A549 (cell line): ENCODE results near the gene ICA1L. TPM values are rescaled to one million over a fixed set of nuclear protein-coding genes. Genes with fewer than 3 reads are reported as not detected.

Source experiments
- ATAC-seq, 2 experiments: fragments of 200-7000 bp in 1 of 2; fragments of >200 bp in 1 of 2; cut with Nextera tagmentation in 1 of 2; cut with Tn5 transposase in 1 of 2; 3 replicates each; pipeline versions ENCODE4 v1.8.0 to v1.9.1; 2018 to 2020; ENCODE audit warnings: mild to moderate bottlenecking in 1 of 2, moderate library complexity in 1 of 2
- CTCF ChIA-PET: fragments of 300-600 bp; sonication (Branson Sonifier 250); formaldehyde crosslinking; extraction: SDS; loops from one replicate; lab custom pipeline; 2021; ENCODE audit warnings: antibody characterized with exemption, inconsistent platforms; lab: Yijun Ruan, JAX
- POLR2A ChIA-PET: fragments of 350-600 bp; formaldehyde crosslinking; extraction: SDS; loops from one replicate; lab custom pipeline; 2021; ENCODE audit warnings: antibody characterized with exemption, inconsistent platforms; lab: Yijun Ruan, JAX
- DNase-seq, 2 experiments: peaks; one replicate each; pipeline versions ENCODE4 v3.0.0 to v3.0.0-alpha.2; 2011 to 2016; ENCODE audit warnings: low read depth in 1 of 2, low spot score in 1 of 2
- FAIRE-seq: peaks from 2 replicates; lab custom pipeline; 2011; peaks lifted over from hg19 to GRCh38; lab: Jason Lieb, UNC
- H3K27ac ChIP-seq, 2 experiments: fragments of >200 bp; sonication (Bioruptor Twin); formaldehyde crosslinking; 3 replicates each; pipeline ENCODE4 v1.5.1; 2016 to 2017
- H3K4me1 ChIP-seq: fragments of >200 bp; sonication (Bioruptor Twin); formaldehyde crosslinking; 3 replicates; pipeline ENCODE4 v1.6.1; 2016
- H3K4me2 ChIP-seq: fragments of >200 bp; sonication (Bioruptor Twin); formaldehyde crosslinking; 3 replicates; pipeline ENCODE4 v1.6.1; 2016
- H3K4me3 ChIP-seq: fragments of >200 bp; sonication (Bioruptor Twin); formaldehyde crosslinking; 3 replicates; pipeline ENCODE4 v1.5.1; 2016
- H3K9me3 ChIP-seq: fragments of >200 bp; sonication (Bioruptor Twin); formaldehyde crosslinking; 3 replicates; pipeline ENCODE4 v1.6.1; 2016
- BCL3 ChIP-seq: fragments of >200 bp; sonication (Bioruptor Twin); formaldehyde crosslinking; IDR thresholded peaks from 3 replicates; pipeline ENCODE4 v1.6.1; 2016
- CBX2 ChIP-seq: fragments of 200-600 bp; sonication (generic); IDR thresholded peaks from 2 replicates; pipeline ENCODE4 v1.6.1; 2016; ENCODE audit warnings: low read depth, mild to moderate bottlenecking, borderline replicate concordance
- CBX8 ChIP-seq: fragments of 200-600 bp; sonication (generic); IDR thresholded peaks from 2 replicates; pipeline ENCODE4 v1.6.1; 2016
- ESRRA ChIP-seq: fragments of 150-350 bp; IDR thresholded peaks from 2 replicates; pipeline ENCODE4 v1.6.1; 2014; ENCODE audit warnings: mild to moderate bottlenecking, low read length, borderline replicate concordance
- FOSB ChIP-seq: fragments of 250-450 bp; sonication (Bioruptor Pico); IDR thresholded peaks from 2 replicates; pipeline ENCODE4 v1.5.0; 2020; ENCODE audit warnings: mild to moderate bottlenecking, moderate library complexity
- FOXS1 ChIP-seq: fragments of 250-450 bp; sonication (Bioruptor Pico); IDR thresholded peaks from 2 replicates; pipeline ENCODE4 v1.5.0; 2020; ENCODE audit warnings: mild to moderate bottlenecking, moderate library complexity
- HDAC2 ChIP-seq: fragments of 200-600 bp; sonication (generic); IDR thresholded peaks from 2 replicates; pipeline ENCODE4 v1.6.1; 2016
- HMGXB4 ChIP-seq: fragments of 250-450 bp; sonication (Bioruptor Pico); IDR thresholded peaks from 2 replicates; pipeline ENCODE4 v1.5.0; 2021; ENCODE audit warnings: mild to moderate bottlenecking, moderate library complexity, borderline replicate concordance
- JUN ChIP-seq, 2 experiments: fragments of >200 bp; sonication (Bioruptor Twin); formaldehyde crosslinking; IDR thresholded peaks; 2 replicates in 1 of 2; 3 replicates in 1 of 2; pipeline ENCODE4 v1.6.1; 2016 to 2017
- MAZ ChIP-seq: fragments of 150-350 bp; IDR thresholded peaks from 2 replicates; pipeline ENCODE4 v1.6.1; 2014; ENCODE audit warnings: antibody characterized with exemption, low read depth, low read length, borderline replicate concordance
- MYC ChIP-seq: IDR thresholded peaks from 2 replicates; pipeline ENCODE4 v1.6.1; 2012; ENCODE audit warnings: mild to moderate bottlenecking, inconsistent platforms, low read length, improper control_type of control experiment, borderline replicate concordance
- NFE2L2 ChIP-seq: fragments of 150-350 bp; conservative IDR thresholded peaks from 2 replicates; pipeline ENCODE4 v1.6.1; 2014; ENCODE audit warnings: low read length
- NPAS2 ChIP-seq: fragments of 250-450 bp; sonication (Bioruptor Pico); IDR thresholded peaks from 2 replicates; pipeline ENCODE4 v1.8.0; 2022; ENCODE audit warnings: mild to moderate bottlenecking, moderate library complexity, borderline replicate concordance
- NR3C1 ChIP-seq: fragments of >200 bp; sonication (Bioruptor Twin); formaldehyde crosslinking; IDR thresholded peaks from 3 replicates; pipeline ENCODE4 v1.6.1; 2017
- PHF8 ChIP-seq: fragments of 200-600 bp; sonication (generic); IDR thresholded peaks from 2 replicates; pipeline ENCODE4 v1.6.1; 2016; ENCODE audit warnings: low read depth, mild to moderate bottlenecking, antibody characterized with exemption, moderate library complexity, borderline replicate concordance
- POLR2A ChIP-seq: IDR thresholded peaks from 2 replicates; pipeline ENCODE4 v1.6.1; 2012; ENCODE audit warnings: mild to moderate bottlenecking, low read length
- POLR2AphosphoS2 ChIP-seq: conservative IDR thresholded peaks from 2 replicates; pipeline ENCODE4 v1.6.1; 2012; ENCODE audit warnings: low read length, improper control_type of control experiment, inconsistent platforms
- RARB ChIP-seq: fragments of 250-450 bp; sonication (Bioruptor Pico); IDR thresholded peaks from 2 replicates; pipeline ENCODE4 v1.8.0; 2021; ENCODE audit warnings: mild to moderate bottlenecking, moderate library complexity
- REST ChIP-seq: fragments of 200-600 bp; sonication (generic); IDR thresholded peaks from 2 replicates; pipeline ENCODE4 v1.6.1; 2016; ENCODE audit warnings: antibody characterized with exemption, mild to moderate bottlenecking, moderate library complexity
- TFCP2L1 ChIP-seq: fragments of 250-450 bp; sonication (Bioruptor Pico); IDR thresholded peaks from 2 replicates; pipeline ENCODE4 v1.5.0; 2021; ENCODE audit warnings: mild to moderate bottlenecking
- TP53 ChIP-seq: fragments of 250-450 bp; sonication (Bioruptor Pico); IDR thresholded peaks from 2 replicates; pipeline ENCODE4 v1.5.0; 2021; ENCODE audit warnings: mild to moderate bottlenecking, moderate library complexity
- USF2 ChIP-seq: fragments of 450-650 bp; IDR thresholded peaks from 2 replicates; pipeline ENCODE4 v1.6.1; 2014; ENCODE audit warnings: antibody characterized with exemption
- ZFP36 ChIP-seq: fragments of 450-650 bp; IDR thresholded peaks from 2 replicates; pipeline ENCODE4 v1.6.1; 2014; ENCODE audit warnings: borderline replicate concordance; ENCODE audit not compliant: partially characterized antibody
- WGBS: methylation state at CpG from one replicate; pipeline ENCODE4 v1.1.6; 2017; ENCODE audit errors: missing lambda C conversion rate; 5-methylcytosine and 5-hydroxymethylcytosine counted together
- polyA plus RNA-seq, 4 experiments: library from polyadenylated mRNA; depleted of rRNA in 3 of 4; stranded (reverse); fragments of >200 nt; fragmentation: RNase III in 1 of 4; extraction: RNeasy Plus Mini Kit Qiagen cat#74134 plus additional on column Dnase treatment in 1 of 4; gene quantifications; 2 replicates in 3 of 4; 3 replicates in 1 of 4; pipeline ENCODE4 v1.2.3, GENCODE V29; 2011 to 2017

Gene ICA1L
- polyA plus RNA-seq, 2 of the 4 experiments (the other 2 are of a cell fraction), result 2.2 to 6.0 TPM

GRCh38 chr2:202736826-202737225, 134.7 kb downstream of the ICA1L start:
- TF ChIP-seq ZFP36 (no peak), NPAS2 (CRISPR knock-in tag) (no peak), TP53 (no peak), CBX2 (no peak), POLR2AphosphoS2 (no peak), REST (no peak), TFCP2L1 (CRISPR knock-in tag) (no peak), MYC (no peak), RARB (no peak), CBX8 (no peak), HMGXB4 (CRISPR knock-in tag) (no peak), HDAC2 (no peak), FOSB (CRISPR knock-in tag) (no peak), MAZ (no peak), JUN (IDR thresholded peaks at IDR 0.05) (no peak), NR3C1 (no peak), FOXS1 (CRISPR knock-in tag) (no peak), ESRRA (no peak), PHF8 (no peak)
- Histone ChIP-seq H3K4me2 (no peak overlapping the region), H3K4me3 (no peak overlapping the region), H3K27ac (no peak overlapping the region), H3K4me1 (no peaks in the 10 kb centered on the region), H3K9me3 (no peaks in the 10 kb centered on the region)
- FAIRE-seq, result no peak
- ChIA-PET POLR2A (no interaction called here), CTCF (interaction anchor here (0.7 kb wide), 1 partner anchor 83 kb away, joined by 3 read pairs; no protein-coding TSS in a partner anchor)
- WGBS, result 89% methylated on average over 1 of the region's 1 CpG
- no peak for ATAC-seq
- no peak for DNase-seq

- no peak overlapping the region for H3K4me3 ChIP-seq
- no peak overlapping the region for H3K27ac ChIP-seq
- ATAC-seq (no peak), DNase-seq (no peak), FAIRE-seq (no peak)
- WGBS, result 92% methylated on average over 3 of the region's 3 CpGs
- no peak overlapping the region for H3K4me2 ChIP-seq
- POLR2A ChIA-PET, result no interaction called here
- no peaks in the 10 kb centered on the region for H3K4me1 ChIP-seq
- H3K9me3 ChIP-seq, result no peaks in the 10 kb centered on the region
- CTCF ChIA-PET, result no interaction called here
- TF ChIP-seq BCL3 (no peak), NFE2L2 (no peak), REST (no peak), ESRRA (no peak), USF2 (no peak), TP53 (no peak), CBX2 (no peak), POLR2A (no peak)
Measured at GRCh38 chr2:202726070-202726469, 145.5 kb downstream of the ICA1L start.
